ENCODE measurements around the gene C6orf47.

The C6orf47 gene

GRCh38 chr6:31642798-31643570, 17.6 kb downstream of the C6orf47 start:
- no peak overlapping the region for H3K4me3 ChIP-seq (ENCODE audit: low read depth, low read length)
- TF ChIP-seq, protein P1, sequence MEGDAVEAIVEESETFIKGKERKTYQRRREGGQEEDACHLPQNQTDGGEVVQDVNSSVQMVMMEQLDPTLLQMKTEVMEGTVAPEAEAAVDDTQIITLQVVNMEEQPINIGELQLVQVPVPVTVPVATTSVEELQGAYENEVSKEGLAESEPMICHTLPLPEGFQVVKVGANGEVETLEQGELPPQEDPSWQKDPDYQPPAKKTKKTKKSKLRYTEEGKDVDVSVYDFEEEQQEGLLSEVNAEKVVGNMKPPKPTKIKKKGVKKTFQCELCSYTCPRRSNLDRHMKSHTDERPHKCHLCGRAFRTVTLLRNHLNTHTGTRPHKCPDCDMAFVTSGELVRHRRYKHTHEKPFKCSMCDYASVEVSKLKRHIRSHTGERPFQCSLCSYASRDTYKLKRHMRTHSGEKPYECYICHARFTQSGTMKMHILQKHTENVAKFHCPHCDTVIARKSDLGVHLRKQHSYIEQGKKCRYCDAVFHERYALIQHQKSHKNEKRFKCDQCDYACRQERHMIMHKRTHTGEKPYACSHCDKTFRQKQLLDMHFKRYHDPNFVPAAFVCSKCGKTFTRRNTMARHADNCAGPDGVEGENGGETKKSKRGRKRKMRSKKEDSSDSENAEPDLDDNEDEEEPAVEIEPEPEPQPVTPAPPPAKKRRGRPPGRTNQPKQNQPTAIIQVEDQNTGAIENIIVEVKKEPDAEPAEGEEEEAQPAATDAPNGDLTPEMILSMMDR (IDR thresholded peaks at IDR 0.05; ENCODE audit: low read depth, low read length), result no peak

- TF ChIP-seq, protein P1 (IDR thresholded peaks at IDR 0.05; ENCODE audit: low read depth, low read length), result no peak
- no peak overlapping the region for H3K4me3 ChIP-seq (ENCODE audit: low read depth, low read length)
Measured at GRCh38 chr6:31641370-31641769, 19.2 kb downstream of the C6orf47 start.

DNA sequence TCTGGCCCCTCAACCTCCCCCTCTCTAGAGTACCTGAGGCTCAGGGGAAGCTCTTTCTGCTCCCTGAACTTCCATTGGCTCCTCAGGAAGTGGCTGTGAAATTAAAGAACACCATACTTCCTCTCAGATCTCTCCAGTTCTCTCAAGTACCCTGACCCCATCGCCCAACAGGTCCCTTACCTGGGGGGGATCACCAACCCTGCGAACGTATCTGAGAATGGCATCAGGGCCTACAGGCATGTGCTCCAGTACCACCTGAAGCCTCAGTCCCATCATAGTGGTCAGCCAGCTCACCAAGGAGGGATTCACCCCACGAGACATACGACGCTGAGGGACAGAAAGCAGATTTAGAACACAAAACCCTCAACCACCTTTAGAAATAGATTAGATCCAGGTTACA, 20.0 kb downstream of the C6orf47 start:
- TF ChIP-seq, protein P1 (IDR thresholded peaks at IDR 0.05; ENCODE audit: low read depth, low read length), result no peak
- H3K4me3 ChIP-seq (ENCODE audit: low read depth, low read length), result no peak overlapping the region

GRCh38 chr6:31639449-31639861, 21.1 kb downstream of the C6orf47 start:
- TF ChIP-seq, protein P1 (IDR thresholded peaks at IDR 0.05; ENCODE audit: low read depth, low read length), result no peak
- H3K4me3 ChIP-seq (ENCODE audit: low read depth, low read length), result no peak overlapping the region

GRCh38 chr6:31639043-31639442, 21.5 kb downstream of the C6orf47 start:
- TF ChIP-seq, protein P1 (IDR thresholded peaks at IDR 0.05; ENCODE audit: low read depth, low read length), result no peak
- H3K4me3 ChIP-seq (ENCODE audit: low read depth, low read length), result no peak overlapping the region

DNA sequence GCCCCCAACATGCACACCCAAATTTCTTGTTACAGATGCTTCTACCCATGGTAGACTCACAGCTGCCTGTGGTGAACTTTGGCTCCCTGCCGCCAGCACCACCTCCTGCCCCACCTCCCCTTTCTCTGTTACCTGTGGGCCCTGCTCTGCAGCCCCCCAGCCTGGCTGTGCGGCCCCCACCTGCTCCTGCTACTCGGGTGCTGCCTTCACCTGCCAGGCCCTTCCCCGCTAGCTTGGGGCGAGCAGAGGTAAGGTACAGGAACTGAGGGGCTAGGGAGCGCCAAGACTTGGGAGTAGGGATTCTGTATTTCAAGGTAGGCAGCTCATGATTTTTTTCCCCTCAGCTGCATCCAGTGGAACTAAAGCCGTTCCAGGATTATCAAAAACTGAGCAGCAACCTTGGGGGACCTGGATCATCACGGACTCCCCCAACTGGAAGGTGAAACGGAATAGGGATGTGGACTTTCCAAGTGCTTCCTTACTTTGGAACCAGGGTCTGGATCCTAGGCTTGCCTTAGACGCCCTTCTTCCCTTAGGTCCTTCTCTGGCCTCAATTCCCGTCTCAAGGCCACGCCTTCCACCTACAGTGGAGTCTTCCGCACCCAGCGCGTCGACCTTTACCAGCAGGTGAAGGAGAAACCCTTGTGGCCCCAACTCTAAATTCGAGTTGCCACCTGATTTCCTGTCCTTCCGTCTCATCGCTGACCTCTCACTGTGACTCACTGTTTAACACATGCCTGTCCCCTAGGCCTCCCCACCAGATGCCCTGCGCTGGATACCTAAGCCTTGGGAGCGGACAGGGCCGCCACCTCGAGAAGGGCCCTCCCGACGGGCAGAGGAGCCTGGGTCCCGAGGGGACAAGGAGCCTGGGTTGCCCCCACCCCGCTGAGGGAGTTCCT, 23.6 kb downstream of the C6orf47 start:
- TF ChIP-seq, protein P1 (IDR thresholded peaks at IDR 0.05; ENCODE audit: low read depth, low read length), result no peak
- no peak overlapping the region for H3K4me3 ChIP-seq (ENCODE audit: low read depth, low read length)
